Ishikawa (cell line): ENCODE data around the gene NUP93.

Source experiments
- CEBPB ChIP-seq: IDR thresholded peaks from 2 replicates; pipeline ENCODE4 v1.6.1; 2012
- CREB1 ChIP-seq: IDR thresholded peaks from 2 replicates; pipeline ENCODE4 v1.6.1; 2012; ENCODE audit warnings: low read depth
- EP300 ChIP-seq: IDR thresholded peaks from 2 replicates; pipeline ENCODE4 v1.6.1; 2012; ENCODE audit warnings: borderline replicate concordance
- MAX ChIP-seq: IDR thresholded peaks from 2 replicates; pipeline ENCODE4 v1.6.1; 2012
- REST ChIP-seq: IDR thresholded peaks from 2 replicates; pipeline ENCODE4 v1.6.1; 2012; ENCODE audit warnings: low read depth, mild to moderate bottlenecking
- TAF1 ChIP-seq: IDR thresholded peaks from 2 replicates; pipeline ENCODE4 v1.6.1; 2012; ENCODE audit warnings: low read depth, mild to moderate bottlenecking
- TCF12 ChIP-seq: IDR thresholded peaks from 2 replicates; pipeline ENCODE4 v1.6.1; 2012; ENCODE audit warnings: low read depth
- USF1 ChIP-seq: IDR thresholded peaks from 2 replicates; pipeline ENCODE4 v1.6.1; 2012
- ZBTB7A ChIP-seq: IDR thresholded peaks from 2 replicates; pipeline ENCODE4 v1.6.1; 2012; ENCODE audit warnings: low read depth

GRCh38 chr16:56689171-56689570, 40.8 kb upstream of the NUP93 start:
- TF ChIP-seq ZBTB7A (no peak), MAX (no peak), CREB1 (no peak), CEBPB (no peak), TCF12 (no peak), REST (no peak), USF1 (no peak), EP300 (no peak; the same call in 1 of the 2 replicates), TAF1 (no peak)
